NCI-H345 treated with DMSO at 0.1 percent for 48 hours (cell line): ENCODE data around the gene VPS72.

Source experiments
- DNase-seq: peaks from one replicate; lab custom pipeline; 2025; ENCODE audit not compliant: unreplicated experiment; lab: John Stamatoyannopoulos, UW

VPS72 gene

DNA sequence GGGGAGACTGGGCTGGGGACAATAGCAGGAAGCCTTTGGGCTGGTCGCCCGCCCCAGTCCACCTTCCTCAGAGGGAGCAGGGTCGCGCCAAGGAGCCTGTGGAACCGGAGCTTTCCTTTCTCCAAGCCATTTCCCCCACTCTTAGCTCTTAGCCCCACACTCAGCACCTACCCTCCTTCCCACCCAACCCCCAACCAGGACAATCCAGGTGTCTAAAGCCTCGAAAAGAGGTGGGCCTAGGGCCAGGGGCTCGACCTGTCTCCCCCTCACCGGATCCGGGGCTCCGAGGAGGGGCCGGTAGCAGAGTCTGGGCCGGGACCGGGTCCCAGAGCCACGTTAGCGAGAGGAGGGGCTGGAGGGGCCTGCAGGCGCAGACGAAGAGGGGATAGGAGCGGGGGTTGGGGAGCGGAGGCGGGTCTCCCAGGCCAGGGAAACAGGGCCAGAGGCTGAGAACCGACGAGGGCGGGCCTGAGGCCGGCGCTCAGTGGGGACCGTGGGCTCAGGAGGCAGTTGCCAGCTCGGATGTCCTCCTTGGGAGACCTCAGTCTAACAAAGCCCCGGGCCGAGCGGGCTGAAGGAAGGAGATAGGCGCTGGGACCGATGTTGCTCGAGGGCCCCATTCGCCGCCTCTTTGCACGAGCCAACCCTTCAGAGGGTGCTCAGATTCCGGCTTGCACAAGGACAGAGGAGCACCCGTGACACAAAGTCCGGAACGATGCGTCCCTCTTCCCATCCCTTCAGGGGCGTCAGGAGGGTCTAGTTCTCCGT lies 44.5 kb downstream of the VPS72 start:
- no peak for DNase-seq

DNA sequence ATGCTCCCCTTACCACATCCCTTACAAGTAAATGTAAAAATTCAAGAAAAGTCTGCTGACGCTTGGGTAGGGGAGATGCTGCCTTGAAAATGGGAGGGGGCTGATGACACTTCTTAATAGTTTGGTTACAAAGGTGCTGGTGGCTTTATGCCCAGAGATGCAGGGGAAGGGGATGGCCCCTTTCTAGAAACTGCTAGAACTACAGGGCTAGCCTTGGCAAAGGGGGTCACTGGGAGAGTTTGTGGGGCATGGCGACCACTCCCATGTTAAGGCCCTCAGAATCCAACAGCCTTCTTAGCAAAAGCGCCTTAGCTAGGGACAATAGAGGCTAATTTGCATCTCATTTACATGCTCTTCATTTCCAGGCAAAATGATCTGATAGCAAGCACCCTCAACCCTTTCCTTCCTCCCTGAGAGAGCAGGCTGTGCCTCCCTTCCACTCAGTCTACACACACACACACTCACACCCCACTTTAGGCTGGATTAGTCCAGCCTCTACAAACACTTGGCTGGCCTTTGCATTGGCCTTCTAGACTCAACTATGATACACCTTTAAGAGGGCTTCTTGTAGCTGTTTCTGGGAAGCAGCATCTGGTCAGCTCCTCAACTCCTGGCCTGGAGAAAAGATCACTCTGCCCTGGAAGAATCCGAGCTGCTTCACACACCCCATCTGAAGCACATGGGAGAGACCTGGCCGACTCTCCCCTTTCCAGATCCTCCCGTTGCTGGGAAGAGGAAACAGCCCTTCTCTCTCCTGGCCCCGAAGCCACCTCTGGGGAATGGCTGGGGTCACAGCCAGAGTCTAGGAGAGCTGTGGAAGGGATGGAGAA lies 45.3 kb downstream of the VPS72 start:
- DNase-seq: no peak

DNA sequence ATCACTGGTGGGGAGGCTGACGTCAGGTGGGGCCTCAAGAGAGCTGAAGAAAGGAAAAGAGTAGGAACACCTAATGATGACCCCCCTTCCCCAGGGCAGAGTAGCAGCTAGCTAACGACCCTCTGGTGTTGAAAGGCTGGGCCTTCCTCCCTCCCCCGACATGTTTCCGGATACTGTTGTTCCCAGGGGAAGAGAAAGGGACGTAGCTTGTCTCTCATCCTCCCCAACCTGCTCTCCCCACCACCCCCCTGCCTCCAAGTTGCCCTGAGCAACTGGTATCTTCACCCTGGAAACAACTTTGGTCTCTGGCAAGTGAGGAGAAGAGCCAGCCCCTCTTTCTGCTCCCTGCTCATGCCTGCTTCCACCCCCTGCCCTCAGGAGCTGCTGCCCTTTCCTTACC lies 46.0 kb downstream of the VPS72 start:
- DNase-seq: no peak

DNA sequence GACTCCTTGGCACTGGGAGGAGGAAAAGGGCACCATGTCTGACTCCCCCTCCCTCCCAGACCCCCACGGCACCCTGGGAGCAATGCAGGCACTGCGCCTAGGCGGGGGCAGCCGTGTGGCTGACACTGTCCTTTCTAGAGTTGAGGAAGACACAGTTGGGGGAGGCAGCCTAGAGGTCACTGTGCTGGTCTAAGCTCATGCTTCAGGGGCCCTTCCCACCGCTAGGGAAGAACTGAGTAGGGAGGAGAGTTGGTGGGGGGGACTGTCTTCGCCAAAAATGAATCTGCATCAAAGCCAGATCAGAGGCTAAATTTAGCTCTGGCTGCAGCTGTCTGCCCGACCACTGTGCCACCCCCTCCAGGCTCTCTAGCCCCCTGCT lies 47.0 kb downstream of the VPS72 start:
- DNase-seq: no peak

DNA sequence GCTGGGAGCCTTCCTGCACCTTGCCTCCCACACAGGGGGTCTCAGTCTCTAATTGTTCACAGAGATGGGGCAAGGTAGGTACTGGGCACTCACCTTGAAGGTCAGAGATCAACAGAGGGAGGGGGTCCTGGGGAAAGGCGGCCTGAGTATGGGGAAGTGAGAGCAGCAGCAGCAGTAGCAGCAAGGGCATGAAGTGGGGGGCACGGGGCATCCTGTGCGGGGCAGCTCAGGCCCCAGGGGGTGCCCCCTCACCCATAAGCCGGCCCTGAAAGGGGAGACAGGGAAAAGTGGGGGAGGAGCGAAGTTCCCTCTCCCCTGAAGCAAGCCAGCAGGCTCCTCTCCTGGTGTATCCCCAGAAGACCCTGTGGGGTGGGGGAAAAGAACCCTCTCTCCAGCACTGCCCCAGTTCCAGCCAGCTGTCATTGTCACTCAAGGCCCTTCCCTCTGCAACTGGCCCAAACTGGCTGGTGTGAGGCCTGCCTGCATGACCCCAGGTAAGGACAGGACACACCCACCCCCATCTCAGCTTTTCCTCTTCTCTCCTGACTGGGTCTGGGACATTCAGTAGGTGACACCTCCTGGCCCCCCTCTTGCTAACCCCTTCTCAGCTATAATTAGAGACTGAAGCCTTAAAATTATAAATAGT lies 47.5 kb downstream of the VPS72 start:
- no peak for DNase-seq

DNA sequence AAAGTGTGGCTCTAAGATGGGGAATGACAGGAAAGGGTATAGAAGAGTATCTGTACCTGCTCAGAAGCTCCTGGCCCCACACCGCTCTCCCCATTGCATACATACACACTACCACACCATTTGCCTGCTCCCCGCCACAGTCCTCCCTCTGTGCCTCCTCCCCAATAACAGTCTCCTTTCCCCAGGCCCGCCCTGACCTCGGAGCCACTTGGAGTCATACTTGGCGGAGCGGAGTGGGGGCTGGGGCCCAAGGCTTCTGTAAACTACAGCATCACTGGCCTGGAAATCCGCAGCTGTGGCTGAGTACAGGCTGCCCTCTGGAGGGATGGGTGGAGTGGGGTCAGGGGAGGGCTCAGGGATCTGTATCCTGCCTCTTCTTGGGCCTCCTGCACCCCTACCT lies 52.2 kb downstream of the VPS72 start:
- DNase-seq: no peak

DNA sequence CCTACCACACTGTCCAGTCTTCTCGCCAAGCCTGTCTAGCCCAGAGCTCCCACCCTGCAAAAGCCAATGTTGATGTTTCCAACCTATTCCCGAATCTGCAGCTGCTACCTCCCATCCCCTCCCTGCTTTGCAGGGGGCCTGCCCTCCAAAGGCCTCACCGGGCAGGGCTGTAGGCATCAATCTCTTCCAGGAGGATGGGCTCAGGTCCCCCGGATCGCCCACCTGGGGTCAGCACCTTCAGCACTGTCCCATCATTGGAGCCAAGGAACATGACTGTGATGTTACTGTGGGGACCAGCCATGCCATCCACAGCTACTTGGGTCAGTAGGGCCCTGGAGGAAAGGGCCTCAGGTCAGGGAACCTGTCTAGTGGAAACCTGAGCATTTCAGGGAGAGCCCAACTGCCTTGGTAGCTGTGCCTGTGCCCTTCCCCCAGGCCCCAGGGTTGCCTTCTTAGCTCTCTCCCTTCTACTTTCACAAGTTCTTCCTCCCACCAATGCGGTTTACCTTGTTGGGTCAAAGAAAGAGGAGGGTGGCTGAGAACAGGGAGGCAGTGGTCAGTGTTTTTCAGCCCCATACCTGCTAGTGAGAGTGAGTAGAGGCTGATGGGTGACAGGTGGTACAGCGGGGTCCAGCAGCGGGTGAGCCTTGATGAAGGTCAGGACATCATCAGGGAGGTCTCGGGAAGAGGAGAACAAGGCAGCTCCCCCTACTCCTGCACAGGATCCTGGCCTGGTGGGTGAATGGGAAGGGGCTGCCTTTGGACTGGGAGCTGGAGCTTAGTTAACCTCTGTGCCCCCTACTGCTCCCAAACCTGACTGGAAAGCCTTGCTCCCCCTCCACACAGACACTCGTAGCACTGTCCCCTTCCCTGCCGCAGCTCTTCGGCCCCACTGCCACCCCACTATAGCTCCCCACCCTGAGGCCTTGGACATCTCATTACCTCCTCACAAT lies 54.3 kb downstream of the VPS72 start:
- DNase-seq: no peak

DNA sequence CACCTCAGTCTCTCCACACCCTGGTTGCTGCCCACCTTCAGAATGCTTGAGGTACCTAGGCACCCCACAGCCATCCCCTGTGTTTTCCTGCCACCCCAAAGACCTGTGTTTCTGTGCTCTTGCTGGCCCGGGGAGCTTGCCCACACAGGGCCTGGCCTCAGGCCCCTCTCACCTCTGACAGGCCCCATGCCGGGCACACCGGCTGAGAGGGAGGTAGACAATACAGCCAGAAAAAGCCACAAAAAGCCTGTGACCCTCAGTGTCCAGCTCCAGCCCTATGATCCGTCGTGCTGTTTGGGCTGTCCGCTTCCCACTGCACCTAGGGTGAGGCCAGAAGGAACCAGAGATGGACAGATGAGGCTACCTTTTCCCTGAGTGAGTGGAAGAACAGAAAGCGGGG lies 55.0 kb downstream of the VPS72 start:
- DNase-seq: no peak

DNA sequence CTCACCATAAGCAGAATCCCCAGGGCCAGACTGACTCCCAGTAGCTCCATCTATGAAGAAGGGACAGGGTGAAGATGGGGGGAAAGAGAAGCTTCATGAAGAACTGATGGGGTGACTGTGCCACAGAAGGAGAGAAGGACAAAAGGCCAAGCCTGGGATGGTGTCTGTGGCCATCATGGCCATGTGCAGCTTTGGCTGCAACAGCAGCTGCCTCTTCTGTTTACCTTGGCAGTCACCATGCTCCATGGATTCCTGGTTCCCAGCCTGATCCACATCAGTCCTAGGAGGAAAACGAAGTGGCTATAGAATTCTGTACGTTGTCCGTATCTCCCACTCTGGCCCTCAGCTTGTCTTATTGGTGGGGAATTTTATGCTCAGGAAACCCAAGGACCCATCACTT lies 55.6 kb downstream of the VPS72 start:
- no peak for DNase-seq

DNA sequence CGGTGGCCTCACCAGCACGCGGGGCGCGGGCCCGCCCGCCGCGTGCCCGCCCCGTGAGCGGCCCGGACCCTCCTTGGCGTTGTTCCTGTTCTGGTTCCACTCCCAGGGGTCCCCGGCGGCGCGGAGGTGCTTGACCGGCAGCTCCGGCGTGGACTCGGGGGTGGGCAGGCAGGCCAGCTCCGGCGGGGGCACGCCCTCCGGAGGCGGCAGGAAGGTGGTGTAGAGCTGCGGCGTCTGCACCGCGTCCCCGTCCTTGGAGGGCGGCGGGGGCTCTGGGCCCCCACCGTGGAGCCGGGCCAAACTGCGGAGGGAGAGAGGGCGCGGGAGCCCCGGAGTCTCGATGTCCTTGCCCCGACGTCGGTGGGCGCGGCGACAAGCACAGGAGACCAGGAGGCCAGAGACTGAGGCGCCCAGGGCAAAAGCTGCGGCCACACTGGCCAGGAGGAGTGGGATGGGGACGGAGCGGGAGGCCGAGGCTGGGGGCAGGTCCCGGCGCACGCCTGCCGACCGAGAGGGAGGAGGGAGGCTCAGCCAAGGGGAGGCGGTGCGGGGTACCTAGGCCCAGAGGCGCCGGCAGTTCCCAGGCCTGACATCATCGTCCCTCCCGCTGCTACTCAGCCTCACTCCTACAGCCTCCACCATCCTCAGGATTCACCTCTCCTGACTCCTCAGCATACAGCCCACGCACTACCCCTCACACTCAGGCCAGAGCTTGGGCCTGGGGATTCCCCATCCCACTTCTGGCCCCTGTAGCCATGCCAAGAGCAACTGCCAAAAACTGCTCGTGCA lies 56.8 kb downstream of the VPS72 start:
- DNase-seq: no peak

DNA sequence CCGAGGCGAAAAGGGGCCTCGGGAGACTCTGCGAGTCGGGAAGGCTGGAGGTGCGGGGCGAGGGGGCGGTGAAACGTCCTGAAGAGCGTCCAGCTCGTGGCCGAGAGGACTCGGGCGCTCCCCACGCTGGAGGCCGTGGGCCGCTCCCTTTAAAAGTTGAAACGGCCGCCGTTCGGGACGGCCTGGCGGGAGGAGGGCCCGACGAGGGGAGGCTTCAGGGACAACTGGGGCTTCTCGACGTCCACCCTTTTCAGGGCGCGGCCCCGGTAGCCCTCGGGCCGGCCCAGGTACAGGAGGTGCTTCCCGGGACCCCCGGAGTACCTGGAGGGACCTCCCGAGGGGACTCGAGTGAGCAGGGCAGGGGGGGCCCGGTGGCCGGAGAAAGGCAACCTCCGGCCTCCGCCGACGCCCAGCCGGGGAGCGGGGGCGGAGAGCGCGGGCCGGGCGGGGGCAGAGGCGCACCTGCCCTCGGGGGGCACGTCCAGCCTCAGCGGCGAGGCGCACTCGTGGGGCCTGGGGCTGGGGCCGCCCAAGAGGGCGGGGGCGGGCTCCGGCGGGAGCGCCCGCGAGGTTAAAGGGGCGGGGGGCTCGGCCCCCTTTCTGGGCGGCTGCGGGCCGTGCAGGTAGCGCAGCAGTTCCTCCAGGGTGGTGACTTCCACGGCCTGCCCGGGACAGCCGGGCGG lies 57.5 kb downstream of the VPS72 start:
- DNase-seq: no peak

DNA sequence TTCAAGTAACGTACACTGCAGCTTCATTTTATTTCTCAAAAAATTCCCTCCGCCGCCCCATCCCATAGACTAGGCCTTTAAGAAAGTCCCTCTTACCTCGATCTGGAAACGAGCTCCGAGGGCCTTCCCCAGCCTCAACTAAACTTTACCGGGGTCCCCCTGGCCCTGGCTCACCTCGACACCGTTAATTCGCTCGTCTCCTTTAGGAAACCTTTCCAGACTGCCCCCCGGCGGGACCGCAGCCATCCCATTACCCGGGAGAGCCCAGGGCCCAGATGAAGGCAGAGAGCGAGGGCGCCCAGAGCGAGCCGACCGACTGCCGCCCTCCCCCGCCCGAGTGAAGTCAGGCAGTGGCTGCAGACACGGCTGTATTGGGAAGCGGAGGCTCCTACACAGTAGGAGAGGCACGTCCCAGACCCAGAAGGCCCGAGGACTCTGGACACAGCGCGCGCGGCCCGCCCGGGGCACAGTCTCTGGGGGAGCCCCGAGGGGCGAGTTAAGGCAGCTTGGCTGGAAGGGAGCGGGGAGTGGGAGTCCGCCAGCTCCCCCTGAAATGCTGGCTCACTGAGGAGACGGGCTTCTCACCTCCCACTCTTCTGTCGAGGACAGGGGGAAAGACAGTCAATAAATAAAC lies 58.2 kb downstream of the VPS72 start:
- DNase-seq: no peak

DNA sequence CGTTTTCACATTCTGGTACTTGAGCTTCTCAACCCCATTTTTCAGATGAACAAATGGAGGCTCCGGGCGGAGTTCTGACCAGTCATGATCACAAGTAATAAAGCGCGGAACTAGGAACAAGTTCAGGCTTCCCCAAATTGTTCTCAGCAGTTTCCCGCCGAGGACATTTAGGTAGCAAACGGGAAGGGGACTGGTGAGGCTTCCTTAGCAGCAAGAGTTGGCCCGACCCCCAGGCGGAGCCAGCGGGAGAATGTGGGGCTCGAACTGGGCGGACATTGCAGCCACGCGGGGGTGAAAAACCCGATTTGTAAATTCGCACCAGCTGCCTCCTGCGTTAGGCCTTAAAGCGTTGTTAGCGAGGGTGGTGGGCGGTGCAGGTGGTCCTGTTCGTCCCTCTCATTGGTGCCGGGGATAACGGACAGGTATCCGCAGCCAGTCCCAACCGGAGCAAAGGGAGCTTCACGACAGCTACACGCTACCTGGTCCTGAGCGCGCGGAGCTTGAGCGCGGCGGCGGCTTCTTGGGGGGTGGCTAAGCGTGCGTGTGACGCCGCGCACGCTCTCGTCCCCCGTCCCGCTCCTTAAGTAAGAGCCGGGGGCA lies 58.9 kb downstream of the VPS72 start:
- no peak for DNase-seq

DNA sequence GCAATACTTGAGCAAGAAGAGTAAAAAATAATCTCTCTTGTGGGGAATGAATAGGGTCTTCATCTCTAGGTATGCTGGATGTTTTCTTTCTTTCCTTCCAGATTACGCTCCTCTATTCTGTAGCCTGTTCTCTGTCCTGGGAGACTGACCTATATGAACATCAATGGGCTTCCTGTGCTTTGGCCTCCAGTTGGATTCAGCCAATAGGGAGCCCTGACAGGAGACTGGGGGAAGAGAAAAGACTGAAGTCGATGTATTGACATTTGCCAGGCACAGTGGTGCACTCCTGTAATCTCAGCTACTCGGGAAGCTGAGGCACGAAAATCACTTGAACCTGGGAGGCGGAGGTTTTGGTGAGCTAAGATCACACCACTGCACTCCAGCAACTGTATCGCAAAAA lies 61.2 kb downstream of the VPS72 start:
- DNase-seq: no peak
